Activated T-cell treated with anti-CD3 and anti-CD28 coated beads, Interleukin-2, amount 50 U/mL, for 4 hours (primary cell): ENCODE results near the gene CKS1B. TPM values are rescaled to one million over a fixed set of nuclear protein-coding genes. Genes with fewer than 3 reads are reported as not detected.
"Not testable (repeated sequence)": the region's sequence is repeated elsewhere in the genome, so short reads cannot be mapped to it uniquely, and the experiment has no call there.

ENCODE experiments used
- ATAC-seq, 2 donors: fragments of 200-7000 bp; cut with Tn5 transposase; one replicate each; pipeline ENCODE4 v1.10.0; 2021
- DNase-seq: peaks from one replicate; pipeline ENCODE4 v3.0.0-alpha.2; 2020
- H3K27me3 Mint-ChIP-seq: one replicate; pipeline ENCODE4 v1.8.0; 2021; ENCODE audit warnings: low read depth, mixed read lengths
- H3K36me3 Mint-ChIP-seq: one replicate; pipeline ENCODE4 v1.8.0; 2022; ENCODE audit warnings: mixed read lengths; ENCODE audit not compliant: insufficient read depth
- H3K4me1 Mint-ChIP-seq: one replicate; pipeline ENCODE4 v1.8.0; 2021; ENCODE audit warnings: low read depth, mixed read lengths
- H3K4me3 Mint-ChIP-seq: one replicate; pipeline ENCODE4 v1.8.0; 2021; ENCODE audit warnings: mild to moderate bottlenecking, moderate library complexity, mixed read lengths
- H3K9me3 Mint-ChIP-seq: one replicate; pipeline ENCODE4 v1.8.0; 2021; ENCODE audit warnings: mixed read lengths
- total RNA-seq, 3 donors: library from RNA; stranded (reverse); gene quantifications; one replicate each; pipeline ENCODE4 v1.2.1, GENCODE V29; 2021

CKS1B gene
- total RNA-seq, 3 donors from 2014 or later: 61.5 to 78.5 (median 76.7) TPM

- DNase-seq (no peak), ATAC-seq (no peak)
- Mint-ChIP-seq H3K27me3 (no peaks in the 10 kb centered on the region), H3K4me3 (no peak overlapping the region), H3K9me3 (no peaks in the 10 kb centered on the region), H3K4me1 (peaks cover 13% of the 10 kb centered on the region), H3K36me3 (peaks cover 8% of the 10 kb centered on the region)
These were observed 7.9 kb downstream of the CKS1B start for GRCh38 chr1:154982341-154982740.

GRCh38 chr1:154982897-154983648 lies 8.6 kb downstream of the CKS1B start, which contains the start of gene FLAD1:
Gene FLAD1, plus strand, starts transcription at chr1:154983344. Its CDS starts 351 bp downstream, at chr1:154983695.
- DNase-seq: peak; percentile 92
- Mint-ChIP-seq H3K36me3 (peaks cover 7% of the 10 kb centered on the region), H3K9me3 (no peaks in the 10 kb centered on the region), H3K4me1 (peaks cover 9% of the 10 kb centered on the region), H3K27me3 (no peaks in the 10 kb centered on the region), H3K4me3 (no peak within 1 kb of the TSS)
- peak; percentile 100 for ATAC-seq

- Mint-ChIP-seq H3K4me1 (peaks cover 12% of the 10 kb centered on the region), H3K4me3 (no peak overlapping the region), H3K9me3 (no peaks in the 10 kb centered on the region), H3K36me3 (peaks cover 15% of the 10 kb centered on the region), H3K27me3 (no peaks in the 10 kb centered on the region)
- ATAC-seq (no peak), DNase-seq (no peak)
These were observed 9.4 kb downstream of the CKS1B start for GRCh38 chr1:154983776-154984466.

- H3K9me3 Mint-ChIP-seq, H3K4me3 Mint-ChIP-seq, DNase-seq, H3K27me3 Mint-ChIP-seq, ATAC-seq: not testable (repeated sequence)
- peaks cover 19% of the 10 kb centered on the region for H3K36me3 Mint-ChIP-seq
- peaks cover 20% of the 10 kb centered on the region for H3K4me1 Mint-ChIP-seq
These were observed 12.3 kb downstream of the CKS1B start for GRCh38 chr1:154986736-154987135.

- H3K4me3 Mint-ChIP-seq: no peak overlapping the region
- ATAC-seq (no peak), DNase-seq (no peak)
- no peaks in the 10 kb centered on the region for H3K9me3 Mint-ChIP-seq
- peaks cover 19% of the 10 kb centered on the region for H3K36me3 Mint-ChIP-seq
- peaks cover 20% of the 10 kb centered on the region for H3K4me1 Mint-ChIP-seq
- H3K27me3 Mint-ChIP-seq: no peaks in the 10 kb centered on the region
These were observed 12.8 kb downstream of the CKS1B start for GRCh38 chr1:154987326-154987725.

- Mint-ChIP-seq H3K4me1 (peaks cover 20% of the 10 kb centered on the region), H3K4me3 (no peak overlapping the region), H3K27me3 (no peaks in the 10 kb centered on the region), H3K36me3 (peaks cover 21% of the 10 kb centered on the region), H3K9me3 (no peaks in the 10 kb centered on the region)
- ATAC-seq: no peak
- DNase-seq: no peak
These were observed 13.8 kb downstream of the CKS1B start for GRCh38 chr1:154988058-154988954.

- ATAC-seq: no peak
- peaks cover 15% of the 10 kb centered on the region for H3K4me1 Mint-ChIP-seq
- no peaks in the 10 kb centered on the region for H3K9me3 Mint-ChIP-seq
- no peak overlapping the region for H3K4me3 Mint-ChIP-seq
- no peaks in the 10 kb centered on the region for H3K27me3 Mint-ChIP-seq
- H3K36me3 Mint-ChIP-seq: peaks cover 21% of the 10 kb centered on the region
- no peak for DNase-seq
These were observed 14.8 kb downstream of the CKS1B start for GRCh38 chr1:154989195-154989860.

- Mint-ChIP-seq H3K27me3 (no peaks in the 10 kb centered on the region), H3K4me1 (peaks cover 12% of the 10 kb centered on the region), H3K9me3 (no peaks in the 10 kb centered on the region), H3K36me3 (peaks cover 21% of the 10 kb centered on the region), H3K4me3 (no peak overlapping the region)
- DNase-seq (no peak), ATAC-seq (no peak)
These were observed 15.8 kb downstream of the CKS1B start for GRCh38 chr1:154990276-154990675.

- Mint-ChIP-seq H3K9me3 (no peaks in the 10 kb centered on the region), H3K4me1 (peaks cover 23% of the 10 kb centered on the region), H3K4me3 (no peak overlapping the region), H3K27me3 (no peaks in the 10 kb centered on the region), H3K36me3 (peaks cover 20% of the 10 kb centered on the region)
- no peak for ATAC-seq
- DNase-seq: no peak
These were observed 18.5 kb downstream of the CKS1B start for GRCh38 chr1:154992721-154993571.

- peaks cover 12% of the 10 kb centered on the region for H3K36me3 Mint-ChIP-seq
- DNase-seq (no peak), ATAC-seq (no peak)
- H3K4me3 Mint-ChIP-seq: no peak within 1 kb of the TSS
- no peaks in the 10 kb centered on the region for H3K27me3 Mint-ChIP-seq
- H3K4me1 Mint-ChIP-seq: peaks cover 24% of the 10 kb centered on the region
- no peaks in the 10 kb centered on the region for H3K9me3 Mint-ChIP-seq
These were observed 19.2 kb downstream of the CKS1B start, which contains the start of gene LENEP for GRCh38 chr1:154993572-154994268. Gene LENEP, plus strand, starts transcription at chr1:154993586. Its CDS starts 22 bp downstream, at chr1:154993608.

GRCh38 chr1:154994269-154994587 lies 19.7 kb downstream of the CKS1B start:
- ATAC-seq (no peak), DNase-seq (no peak)

GRCh38 chr1:154994591-154994990 lies 20.1 kb downstream of the CKS1B start:
- peaks cover 5% of the 10 kb centered on the region for H3K36me3 Mint-ChIP-seq
- no peak for DNase-seq
- no peaks in the 10 kb centered on the region for H3K9me3 Mint-ChIP-seq
- no peak for ATAC-seq
- peaks cover 22% of the 10 kb centered on the region for H3K4me1 Mint-ChIP-seq
- no peaks in the 10 kb centered on the region for H3K27me3 Mint-ChIP-seq
- H3K4me3 Mint-ChIP-seq: no peak overlapping the region

More at GRCh38 chr1:154994269-154994587, 19.7 kb downstream of the CKS1B start:
- peaks cover 8% of the 10 kb centered on the region for H3K36me3 Mint-ChIP-seq
- H3K27me3 Mint-ChIP-seq: no peaks in the 10 kb centered on the region
- no peaks in the 10 kb centered on the region for H3K9me3 Mint-ChIP-seq
- no peak overlapping the region for H3K4me3 Mint-ChIP-seq
- peaks cover 25% of the 10 kb centered on the region for H3K4me1 Mint-ChIP-seq
